Lower leg skin (tissue), 4 donors: Measurements from ENCODE around the gene EVA1A. TPM values are rescaled to one million over a fixed set of nuclear protein-coding genes. Genes with fewer than 3 reads are reported as not detected.

Experiments used
- DNase-seq, 2 donors: peaks; one replicate each; pipeline ENCODE4 v3.0.0-alpha.2; 2019; ENCODE audit warnings: low spot score in 2 of 2
- H3K4me3 ChIP-seq: fragments of 200-600 bp; sonication (generic); 2 replicates; pipeline ENCODE4 v1.5.1; 2017; ENCODE audit warnings: mild to moderate bottlenecking, low read depth; ENCODE audit not compliant: poor library complexity, severe bottlenecking
- POLR2A ChIP-seq, 2 donors: fragments of 450-650 bp; IDR thresholded peaks; one replicate each; pipeline ENCODE4 v1.6.1; 2016 to 2017; ENCODE audit warnings: antibody characterized with exemption in 2 of 2, mild to moderate bottlenecking in 1 of 2, moderate library complexity in 1 of 2
- WGBS, 2 donors: methylation state at CpG; one replicate each; pipeline ENCODE4 v1.1.5; 2018; 5-methylcytosine and 5-hydroxymethylcytosine counted together
- intact Hi-C: fragments of 100-400 bp; cut with DNase I; formaldehyde crosslinking; loops from one replicate; pipeline ENCODE4 v1.15.0; 2023; ENCODE audit warnings: low total_unique reads
- total RNA-seq, 4 donors: library from RNA; depleted of rRNA; stranded (reverse); fragments of >200 nt; gene quantifications; one replicate each; pipeline ENCODE4 v1.1.0, GENCODE V29; 2016
- TF ChIP-seq, protein P1 (sequence below), 3 donors: fragments of 450-650 bp; IDR thresholded peaks; one replicate each; pipeline ENCODE4 v1.5.1; 2016; ENCODE audit warnings: antibody characterized with exemption in 3 of 3, mild to moderate bottlenecking in 3 of 3, moderate library complexity in 2 of 3

EVA1A gene
- total RNA-seq, 4 donors from 2014 or later = 6.6 to 12.9 (median 9.1) TPM

DNA sequence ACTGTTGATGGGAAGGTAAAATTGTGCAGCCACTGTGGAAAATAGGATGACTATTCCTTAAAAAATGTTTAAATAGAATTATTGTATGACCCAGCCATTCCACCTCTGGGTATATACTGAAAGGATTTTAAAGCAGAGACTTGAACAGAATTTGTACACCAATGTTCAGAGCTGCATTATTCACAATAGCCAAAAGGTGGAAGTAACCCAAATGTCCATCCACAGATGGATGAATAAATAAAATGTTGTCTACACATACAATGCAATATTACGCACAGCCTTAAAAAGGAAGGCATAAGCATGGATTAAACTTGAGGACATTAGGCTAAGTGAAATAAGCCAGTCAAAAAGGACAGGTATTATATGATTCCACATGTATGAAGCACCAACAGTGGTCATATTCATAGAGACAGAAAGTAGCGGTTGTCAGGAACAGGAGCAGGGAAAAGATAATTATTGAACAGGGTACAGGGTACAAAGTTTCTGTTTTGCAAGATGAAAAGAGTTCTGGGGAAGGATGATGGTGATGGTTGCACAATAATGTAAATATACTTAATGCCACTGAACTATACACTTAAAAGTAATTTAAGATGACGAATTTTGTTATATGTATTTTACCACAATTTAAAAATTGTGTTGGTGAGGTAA is 39.4 kb downstream of the EVA1A start:
- 90 to 97% methylated on average over 3 of the region's 3 CpGs for WGBS, 2 donors
- H3K4me3 ChIP-seq = no peak overlapping the region
- DNase-seq = no peak
- intact Hi-C loops = no loop called here
- TF ChIP-seq, protein P1, sequence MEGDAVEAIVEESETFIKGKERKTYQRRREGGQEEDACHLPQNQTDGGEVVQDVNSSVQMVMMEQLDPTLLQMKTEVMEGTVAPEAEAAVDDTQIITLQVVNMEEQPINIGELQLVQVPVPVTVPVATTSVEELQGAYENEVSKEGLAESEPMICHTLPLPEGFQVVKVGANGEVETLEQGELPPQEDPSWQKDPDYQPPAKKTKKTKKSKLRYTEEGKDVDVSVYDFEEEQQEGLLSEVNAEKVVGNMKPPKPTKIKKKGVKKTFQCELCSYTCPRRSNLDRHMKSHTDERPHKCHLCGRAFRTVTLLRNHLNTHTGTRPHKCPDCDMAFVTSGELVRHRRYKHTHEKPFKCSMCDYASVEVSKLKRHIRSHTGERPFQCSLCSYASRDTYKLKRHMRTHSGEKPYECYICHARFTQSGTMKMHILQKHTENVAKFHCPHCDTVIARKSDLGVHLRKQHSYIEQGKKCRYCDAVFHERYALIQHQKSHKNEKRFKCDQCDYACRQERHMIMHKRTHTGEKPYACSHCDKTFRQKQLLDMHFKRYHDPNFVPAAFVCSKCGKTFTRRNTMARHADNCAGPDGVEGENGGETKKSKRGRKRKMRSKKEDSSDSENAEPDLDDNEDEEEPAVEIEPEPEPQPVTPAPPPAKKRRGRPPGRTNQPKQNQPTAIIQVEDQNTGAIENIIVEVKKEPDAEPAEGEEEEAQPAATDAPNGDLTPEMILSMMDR (IDR thresholded peaks at IDR 0.05) = no peak
- no peak for TF ChIP-seq POLR2A (IDR thresholded peaks at IDR 0.05)

DNA sequence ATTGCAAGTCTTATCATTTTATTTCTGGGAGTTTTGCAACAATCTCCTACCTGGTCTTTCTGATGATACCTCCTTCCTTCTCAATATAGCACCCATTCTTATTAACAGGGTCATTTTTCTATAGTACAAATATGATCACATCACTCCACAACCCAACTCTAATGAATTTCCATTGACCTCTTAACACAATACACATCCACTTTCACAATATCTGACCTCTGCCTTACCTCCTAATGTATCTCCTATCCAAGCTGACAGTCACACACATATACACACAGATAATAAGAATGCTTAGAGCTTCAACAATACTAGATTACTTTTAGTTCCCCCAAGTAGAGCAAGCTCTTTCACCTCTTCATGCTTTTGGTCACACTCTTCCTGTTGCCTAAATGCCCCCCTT is 40.9 kb downstream of the EVA1A start:
- intact Hi-C loops = no loop called here
- TF ChIP-seq, protein P1 (IDR thresholded peaks at IDR 0.05) = no peak
- TF ChIP-seq POLR2A (IDR thresholded peaks at IDR 0.05) = no peak
- H3K4me3 ChIP-seq = no peak overlapping the region
- DNase-seq = no peak

DNA sequence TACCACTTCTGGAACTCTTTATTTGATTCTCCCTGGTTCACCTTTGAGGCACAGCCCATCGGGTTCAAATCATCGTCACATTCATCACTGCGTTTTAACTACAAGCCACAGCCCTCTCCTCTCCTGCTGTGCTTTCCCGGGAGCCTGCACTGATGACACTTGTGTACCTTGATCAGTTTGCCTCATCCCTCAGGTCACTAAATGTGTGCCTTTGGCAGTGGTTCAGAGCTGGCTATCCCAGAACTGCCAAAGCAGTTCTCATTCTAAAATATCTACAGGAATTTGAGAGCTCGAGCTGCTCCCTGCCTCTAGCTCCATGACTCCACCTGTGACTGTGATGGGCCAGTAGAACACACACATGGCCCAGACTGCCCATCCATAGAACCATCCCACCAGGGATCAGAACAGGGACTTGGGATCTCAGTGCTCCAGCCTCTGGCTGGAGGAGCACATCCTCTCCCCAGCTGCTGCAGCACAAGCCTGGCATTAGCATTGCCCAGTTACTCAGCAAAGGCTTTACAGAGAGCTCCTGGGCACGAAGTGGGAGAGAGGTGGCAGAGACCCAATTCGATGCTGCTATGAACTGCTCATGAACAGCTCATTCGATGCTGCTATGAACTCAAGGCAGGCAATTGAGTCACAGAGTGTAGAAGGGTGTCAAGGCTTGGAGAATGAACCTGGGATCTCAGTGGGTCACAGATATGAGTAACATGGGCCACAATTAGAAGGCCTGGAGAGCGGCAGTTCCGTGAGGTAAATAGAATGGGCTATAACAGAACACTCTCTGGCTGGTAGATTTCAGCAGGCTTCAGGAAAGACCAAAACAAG is 41.9 kb downstream of the EVA1A start:
- 83 to 87% methylated on average over 10 of the region's 10 CpGs for WGBS, 2 donors
- TF ChIP-seq POLR2A (IDR thresholded peaks at IDR 0.05) = no peak
- TF ChIP-seq, protein P1 (IDR thresholded peaks at IDR 0.05) = no peak
- no peak overlapping the region for H3K4me3 ChIP-seq
- no peak for DNase-seq
- intact Hi-C loops = no loop called here

DNA sequence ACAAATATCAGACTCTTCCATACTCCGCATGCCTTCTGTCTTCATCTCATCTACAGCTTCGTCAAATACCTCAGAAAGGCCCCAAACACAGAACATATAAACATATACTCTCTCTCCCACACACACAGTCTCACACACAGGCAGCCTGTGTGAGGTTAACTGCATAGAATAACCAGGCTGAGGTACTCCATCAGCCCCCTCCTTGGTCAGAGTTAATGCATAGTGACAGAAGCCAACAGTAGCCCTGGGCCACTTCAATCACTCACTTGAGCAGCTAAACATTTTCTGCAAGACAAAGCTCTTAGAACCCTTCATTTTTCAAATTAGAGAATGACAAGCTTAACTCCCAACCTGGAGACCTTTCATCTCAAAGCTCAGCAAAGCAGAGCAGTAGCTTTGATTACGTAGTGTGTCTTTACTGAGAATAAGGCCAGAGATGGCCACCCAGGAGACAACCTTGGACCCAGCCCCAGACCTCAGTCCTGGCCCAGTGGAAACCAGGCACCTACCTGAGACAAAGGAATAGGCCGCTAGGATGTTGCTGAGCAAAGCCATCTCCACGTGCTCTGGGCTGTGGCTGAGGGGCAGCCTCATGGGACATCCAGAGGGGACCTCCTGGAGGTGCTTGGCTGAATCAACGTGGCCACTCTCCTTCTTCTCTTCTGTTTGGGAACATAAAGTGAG is 43.0 kb downstream of the EVA1A start:
- TF ChIP-seq POLR2A (IDR thresholded peaks at IDR 0.05) = no peak
- 90 to 91% methylated on average over 6 of the region's 6 CpGs for WGBS, 2 donors
- DNase-seq = no peak
- intact Hi-C loops = no loop called here
- H3K4me3 ChIP-seq = no peak overlapping the region

DNA sequence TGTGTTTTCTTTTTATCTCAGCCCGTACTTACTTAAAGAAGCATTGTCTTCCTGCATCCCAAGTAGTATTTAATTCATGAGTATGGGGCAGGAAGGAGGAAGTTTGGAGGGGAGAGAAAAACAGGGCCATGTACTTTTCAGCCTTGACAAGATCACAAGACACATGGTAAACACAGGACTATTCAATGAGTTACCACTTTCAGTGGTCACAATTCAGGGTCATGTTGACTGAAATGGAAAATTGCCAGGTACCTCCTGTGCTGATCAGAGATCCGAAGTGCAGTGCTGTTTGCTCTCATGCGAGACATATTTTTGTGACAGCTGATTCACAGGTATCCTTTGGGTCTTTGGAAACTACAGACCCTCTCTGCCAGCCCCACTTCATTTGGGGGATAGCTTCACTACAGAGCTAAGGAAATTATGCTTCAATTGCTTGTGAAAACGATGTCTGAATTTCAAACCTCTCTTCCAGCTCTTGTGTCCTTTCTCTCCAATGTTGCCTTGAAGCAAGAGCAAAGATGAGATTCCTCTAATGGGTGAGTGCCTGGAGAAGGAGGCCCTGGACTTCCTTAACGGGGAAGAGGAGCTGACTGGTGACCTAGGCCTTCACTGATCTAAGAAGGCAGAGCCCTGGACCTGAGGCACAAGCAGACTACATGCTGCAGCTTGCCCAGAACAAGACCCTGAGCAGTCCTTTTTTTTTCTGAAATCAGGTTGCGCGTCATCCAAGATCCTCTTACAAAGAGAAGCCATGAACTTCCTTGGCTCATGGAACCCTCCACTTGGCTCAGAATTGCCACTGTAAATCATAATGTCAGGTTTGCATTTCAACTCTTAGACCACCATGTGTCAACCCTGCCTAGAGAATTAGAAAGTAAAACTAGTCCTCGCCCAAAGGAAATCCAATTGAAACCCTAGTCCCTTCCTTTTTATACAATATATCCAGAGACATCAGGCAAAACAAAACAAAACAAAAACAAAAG is 44.1 kb downstream of the EVA1A start:
- DNase-seq = no peak
- intact Hi-C loops = no loop called here
- TF ChIP-seq, protein P1 (IDR thresholded peaks at IDR 0.05) = no peak
- TF ChIP-seq POLR2A (IDR thresholded peaks at IDR 0.05) = no peak
- WGBS, 2 donors = 69 to 76% methylated on average over 8 of the region's 8 CpGs
- H3K4me3 ChIP-seq = no peak overlapping the region
